K562 (cell line): ENCODE measurements around the gene SLC12A4. TPM values are rescaled to one million over a fixed set of nuclear protein-coding genes. Genes with fewer than 3 reads are reported as not detected.
A peak's percentile ranks its signal among the peaks of the same experiment; 100 is the strongest.

ENCODE experiments used
- ATAC-seq: fragments of 200-7000 bp; cut with Tn5 transposase; 3 replicates; pipeline ENCODE4 v1.9.1; 2020; ENCODE audit warnings: moderate library complexity
- BruUV-seq: library from RNA; stranded (reverse); fragments of 400-500 nt; replicated peaks from 2 replicates; lab custom pipeline; 2021; lab: Mats Ljungman, UMichigan
- CTCF ChIA-PET: fragments of 300-600 bp; formaldehyde crosslinking; extraction: SDS; loops from one replicate; lab custom pipeline; 2021; ENCODE audit warnings: low intra/inter-chr PET ratio; lab: Yijun Ruan, JAX
- POLR2A ChIA-PET: fragments of 300-600, 350-650 bp; sonication (Branson Sonifier 250); formaldehyde crosslinking; extraction: SDS; loops from one replicate; lab custom pipeline; 2021; ENCODE audit warnings: antibody characterized with exemption, inconsistent platforms; lab: Yijun Ruan, JAX
- DNase-seq, 4 experiments: peaks; one replicate each; pipeline versions ENCODE4 v3.0.0 to v3.0.0-alpha.2; 2011 to 2018; ENCODE audit warnings: low spot score in 3 of 4, mixed read lengths in 3 of 4; ENCODE audit errors: extremely low read depth in 1 of 4
- FAIRE-seq: peaks from 2 replicates; lab custom pipeline; 2011; peaks lifted over from hg19 to GRCh38; lab: Jason Lieb, UNC
- H2AFZ ChIP-seq: 2 replicates; pipeline ENCODE4 v1.6.0; 2011; ENCODE audit warnings: low read depth, low read length, control low read depth, inconsistent platforms
- H3K27ac ChIP-seq: fragments of 200-600 bp; 3 replicates; pipeline ENCODE4 v1.8.0; 2011; ENCODE audit warnings: low read depth, mild to moderate bottlenecking, control low read depth, inconsistent platforms, low read length, moderate library complexity, mixed read lengths; ENCODE audit errors: extremely low read depth
- H3K27me3 ChIP-seq, 2 experiments: fragments of 300-600 bp in 1 of 2; 2 replicates in 1 of 2; 3 replicates in 1 of 2; pipeline versions ENCODE4 v1.6.0 to v1.8.0; 2011; ENCODE audit warnings: inconsistent platforms in 2 of 2, low read length in 2 of 2, mild to moderate bottlenecking in 1 of 2, mixed read lengths in 1 of 2, moderate library complexity in 1 of 2; ENCODE audit not compliant: control insufficient read depth in 2 of 2, insufficient read depth in 2 of 2
- H3K36me3 ChIP-seq: fragments of 300-600 bp; 3 replicates; pipeline ENCODE4 v1.8.0; 2011; ENCODE audit warnings: mild to moderate bottlenecking, low read length, inconsistent platforms; ENCODE audit not compliant: control insufficient read depth, insufficient read depth
- H3K4me1 ChIP-seq, 2 experiments: fragments of 200-600 bp in 1 of 2; replicated peaks in 1 of 2; 2 replicates in 1 of 2; 3 replicates in 1 of 2; pipeline versions ENCODE4 v1.5.1 to v1.8.0; 2011; ENCODE audit warnings: inconsistent platforms in 2 of 2, low read length in 2 of 2, mild to moderate bottlenecking in 1 of 2, mixed read lengths in 1 of 2, moderate library complexity in 1 of 2; ENCODE audit not compliant: control insufficient read depth in 2 of 2, insufficient read depth in 2 of 2
- H3K4me2 ChIP-seq: 2 replicates; pipeline ENCODE4 v1.6.1; 2011; ENCODE audit warnings: low read length, control low read depth, inconsistent platforms, mixed read lengths; ENCODE audit not compliant: insufficient read depth
- H3K4me3 ChIP-seq: fragments of 200-600 bp; sonication (generic), shearing (Covaris generic); 2 replicates; pipeline ENCODE4 v1.5.1; 2016; ENCODE audit warnings: control low read depth, inconsistent platforms
- H3K79me2 ChIP-seq: fragments of 200-600 bp; 3 replicates; pipeline ENCODE4 v1.8.0; 2011; ENCODE audit warnings: low read length, inconsistent platforms; ENCODE audit not compliant: control insufficient read depth, insufficient read depth
- H3K9ac ChIP-seq, 2 experiments: 2 replicates each; pipeline versions ENCODE4 v1.6.0 to v1.6.1; 2011; ENCODE audit warnings: low read depth in 2 of 2, low read length in 2 of 2, control low read depth in 1 of 2, inconsistent platforms in 1 of 2, mild to moderate bottlenecking in 1 of 2, mixed read lengths in 1 of 2; ENCODE audit not compliant: insufficient read depth in 1 of 2
- H3K9me1 ChIP-seq: one replicate; pipeline ENCODE4 v1.6.0; 2011; ENCODE audit warnings: inconsistent platforms, mild to moderate bottlenecking, low read length, moderate library complexity; ENCODE audit not compliant: control insufficient read depth, insufficient read depth
- H3K9me3 ChIP-seq: replicated peaks from 2 replicates; pipeline ENCODE4 v1.5.1; 2011; ENCODE audit warnings: low read depth, low read length, inconsistent platforms; ENCODE audit not compliant: control insufficient read depth, insufficient read depth
- H4K20me1 ChIP-seq: replicated peaks from 2 replicates; pipeline ENCODE4 v1.6.1; 2011; ENCODE audit warnings: low read length, inconsistent platforms, mixed read lengths; ENCODE audit not compliant: control insufficient read depth, insufficient read depth
- CTCFL ChIP-seq: IDR thresholded peaks from 2 replicates; pipeline ENCODE4 v1.6.1; 2011; ENCODE audit warnings: borderline replicate concordance, low read depth, mild to moderate bottlenecking, moderate library complexity, low read length; ENCODE audit not compliant: insufficient read depth, poor library complexity, severe bottlenecking
- ELF2 ChIP-seq: fragments of 250-450 bp; sonication (Bioruptor Pico); IDR thresholded peaks from 2 replicates; pipeline ENCODE4 v1.5.0; 2021; ENCODE audit warnings: mild to moderate bottlenecking
- HMG20B ChIP-seq: fragments of 250-450 bp; sonication (Bioruptor Pico); IDR thresholded peaks from 2 replicates; pipeline ENCODE4 v1.5.0; 2021; ENCODE audit warnings: mild to moderate bottlenecking
- HNRNPLL ChIP-seq: fragments of 200-400 bp; formaldehyde crosslinking; IDR thresholded peaks from 2 replicates; pipeline ENCODE4 v1.6.1; 2017; ENCODE audit warnings: low read length, low read depth, mild to moderate bottlenecking; ENCODE audit not compliant: poor library complexity, severe bottlenecking
- IFI16 ChIP-seq: fragments of 250-450 bp; sonication (Bioruptor Pico); IDR thresholded peaks from 2 replicates; pipeline ENCODE4 v2.1.2; 2022; ENCODE audit warnings: mild to moderate bottlenecking, inconsistent platforms
- MECOM ChIP-seq: fragments of 250-450 bp; sonication (Bioruptor Pico); IDR thresholded peaks from 2 replicates; pipeline ENCODE4 v1.8.0; 2022; ENCODE audit warnings: inconsistent platforms
- PCBP2 ChIP-seq: fragments of 200-400 bp; formaldehyde crosslinking; IDR thresholded peaks from 2 replicates; pipeline ENCODE4 v1.6.1; 2018; ENCODE audit warnings: low read length, low read depth, mild to moderate bottlenecking, moderate library complexity; ENCODE audit not compliant: poor library complexity, severe bottlenecking
- PHF21A ChIP-seq: fragments of 450-650 bp; IDR thresholded peaks from 2 replicates; pipeline ENCODE4 v1.6.1; 2017; ENCODE audit warnings: low read depth, borderline replicate concordance
- POLR2A ChIP-seq: fragments of 450-650 bp; conservative IDR thresholded peaks from 2 replicates; pipeline ENCODE4 v1.6.1; 2016
- RFX5 ChIP-seq: IDR thresholded peaks from 2 replicates; pipeline ENCODE4 v1.6.1; 2011; ENCODE audit warnings: low read depth, mild to moderate bottlenecking, improper control_type of control experiment, low read length
- RHOXF2B ChIP-seq: fragments of 250-450 bp; sonication (Bioruptor Pico); conservative IDR thresholded peaks from 2 replicates; pipeline ENCODE4 v1.5.1; 2021
- SREBF2 ChIP-seq: sonication (generic); formaldehyde crosslinking; IDR thresholded peaks from 2 replicates; pipeline ENCODE4 v1.4.0; 2020; ENCODE audit warnings: mild to moderate bottlenecking, missing genetic modification reagents
- SRSF1 ChIP-seq: fragments of 200-400 bp; formaldehyde crosslinking; IDR thresholded peaks from 2 replicates; pipeline ENCODE4 v1.6.1; 2017; ENCODE audit warnings: mild to moderate bottlenecking, low read depth, low read length, moderate library complexity
- TCF15 ChIP-seq: fragments of 250-450 bp; sonication (Bioruptor Pico); IDR thresholded peaks from 2 replicates; pipeline ENCODE4 v1.8.0; 2022; ENCODE audit warnings: moderate library complexity, mild to moderate bottlenecking, inconsistent platforms
- ZBTB9 ChIP-seq: fragments of 450-650 bp; formaldehyde crosslinking; IDR thresholded peaks from 2 replicates; pipeline ENCODE4 v1.4.0; 2020; ENCODE audit warnings: mild to moderate bottlenecking, moderate library complexity
- ZNF224 ChIP-seq: sonication (generic); formaldehyde crosslinking; IDR thresholded peaks from 2 replicates; pipeline ENCODE4 v1.8.0; 2022; ENCODE audit warnings: mild to moderate bottlenecking, missing genetic modification reagents
- ZNF311 ChIP-seq: fragments of 250-450 bp; sonication (Bioruptor Pico); IDR thresholded peaks from 2 replicates; pipeline ENCODE4 v1.4.0; 2020; ENCODE audit warnings: mild to moderate bottlenecking, moderate library complexity
- ZNF583 ChIP-seq: fragments of 250-450 bp; sonication (Bioruptor Pico); IDR thresholded peaks from 2 replicates; pipeline ENCODE4 v1.4.0; 2020
- ZNF75A ChIP-seq: fragments of 450-650 bp; formaldehyde crosslinking; IDR thresholded peaks from 2 replicates; pipeline ENCODE4 v1.4.0; 2020; ENCODE audit warnings: mild to moderate bottlenecking
- WGBS: fragments of 100-300 bp; shearing (Covaris generic); methylation state at CpG from one replicate; pipeline ENCODE4 v1.1.6; 2016; ENCODE audit warnings: low coverage, mixed read lengths; ENCODE audit not compliant: insufficient coverage; ENCODE audit errors: missing lambda C conversion rate; 5-methylcytosine and 5-hydroxymethylcytosine counted together
- in situ Hi-C: fragments of 300-500 bp; cut with MboI; formaldehyde crosslinking; loops from 4 replicates; pipeline ENCODE4 v1.15.0; 2018; ENCODE audit warnings: inconsistent platforms, mixed read lengths
- intact Hi-C: fragments of 100-400 bp; cut with micrococcal nuclease; formaldehyde crosslinking; loops from 2 replicates; pipeline ENCODE4 v1.14.2; 2022
- polyA plus RNA-seq, 8 experiments: library from polyadenylated mRNA; depleted of rRNA in 4 of 8; stranded (reverse) in 5 of 8; unstranded in 3 of 8; fragments of >200 nt; fragmentation: Nextera tagmentation in 2 of 8; fragmentation: Illumina TruSeq in 1 of 8; extraction: Ambion mirVana in 2 of 8; extraction: Trizol in 1 of 8; gene quantifications; 2 replicates each; pipeline versions ENCODE4 v1.2.1 to v1.2.3, GENCODE V29; 2011 to 2014; ENCODE audit warnings: inconsistent platforms in 1 of 8, missing spikeins in 1 of 8
- total RNA-seq, 7 experiments: library from RNA; depleted of rRNA in 6 of 7; stranded (reverse); fragments of >200 nt in 6 of 7; fragmentation: Illumina TruSeq in 2 of 7; extraction: Trizol in 2 of 7; gene quantifications; 2 replicates each; pipeline versions ENCODE4 v1.2.1 to v1.2.3, GENCODE V29; 2011 to 2021; ENCODE audit warnings: low replicate concordance in 1 of 7

SLC12A4 gene
- total and polyA plus RNA-seq, 9 of the 15 experiments (the other 6 are each of a cell fraction or from before 2014, with no cell fraction given) = 0.75 to 43.5 (median 15.0) TPM

- H3K9ac ChIP-seq = peak overlapping the region; percentile 90 to 98; a peak in 2 of 4 replicates
- no TSS peak for BruUV-seq
- in situ Hi-C loops = no loop called here
- ChIA-PET POLR2A (interaction anchor here (0.6 to 1.4 kb wide), 14 partner anchors 8 to 422 kb away, joined by 3 to 4 read pairs (median 3); partner anchors contain the start of genes NUTF2 and PSKH1), CTCF (interaction anchor here (0.6 kb wide), 1 partner anchor 10 kb away, joined by 5 read pairs; the partner anchor contains the start of gene LCAT)
- H3K9me3 ChIP-seq = no peaks in the 10 kb centered on the region
- H3K4me3 ChIP-seq = peak overlapping the region; percentile 85; the same call in 1 of the 2 replicates
- no peaks in the 10 kb centered on the region; the same call in 1 of the 2 replicates for H4K20me1 ChIP-seq
- TF ChIP-seq ELF2 = no peak
- no peak for TF ChIP-seq ZNF311 (CRISPR knock-in tag)
- TF ChIP-seq IFI16 (CRISPR knock-in tag) = no peak
- TF ChIP-seq TCF15 (CRISPR knock-in tag) = no peak
- no peak for TF ChIP-seq ZNF583 (CRISPR knock-in tag)
- no peak for TF ChIP-seq ZBTB9
- TF ChIP-seq SRSF1 = no peak
- TF ChIP-seq MECOM (CRISPR knock-in tag) = no peak
- TF ChIP-seq HMG20B (CRISPR knock-in tag) = no peak
- no peak for TF ChIP-seq PHF21A
- no peak for TF ChIP-seq ZNF224 (CRISPR knock-in tag)
- no peak for TF ChIP-seq POLR2A
- no peak for TF ChIP-seq RHOXF2B
- no peak for TF ChIP-seq HNRNPLL
- no peak for TF ChIP-seq RFX5
- no peak for TF ChIP-seq SREBF2 (CRISPR knock-in tag)
- no peak for TF ChIP-seq PCBP2
- no peak for TF ChIP-seq ZNF75A (CRISPR knock-in tag)
- TF ChIP-seq CTCFL = no peak
- ATAC-seq (no peak), FAIRE-seq (no peak), DNase-seq (no peak)
- peak overlapping the region; percentile 99; the same call in 1 of the 2 replicates for H3K4me2 ChIP-seq
- peaks cover 30% of the 10 kb centered on the region; the same call in 2 of the 3 replicates for H3K36me3 ChIP-seq
- no peak overlapping the region for H2AFZ ChIP-seq
- intact Hi-C loops = loop anchor here (10.0 kb wide), 1 partner anchor 409 kb away; the partner anchor contains the start of gene RIPOR1
- no peaks in the 10 kb centered on the region for H3K27me3 ChIP-seq
- WGBS = 74% methylated on average over 7 of the region's 7 CpGs
- peaks cover 42% of the 10 kb centered on the region for H3K79me2 ChIP-seq
- H3K27ac ChIP-seq = 0 out of 3 replicates have a peak overlapping the region, but pooled peaks have one; percentile 66
- H3K4me1 ChIP-seq = peaks cover 17 to 61% of the 10 kb centered on the region in 2 experiments
- H3K9me1 ChIP-seq = no peaks in the 10 kb centered on the region
Observed at GRCh38 chr16:67933805-67934204, 34.6 kb downstream of the SLC12A4 start.
